ENCODE measurements around the gene KDELR1. TPM values are rescaled to one million over a fixed set of nuclear protein-coding genes. Genes with fewer than 3 reads are reported as not detected.

The KDELR1 gene
- total RNA-seq, 1 donor from 2014 or later, result 27.9 TPM

GRCh38 chr19:48362716-48363499, 28.4 kb downstream of the KDELR1 start:
- peak overlapping the region; percentile 51 for H3K4me3 ChIP-seq (ENCODE audit: low read depth, low read length)
- TF ChIP-seq CTCF (IDR thresholded peaks at IDR 0.05; ENCODE audit: insufficient read depth, low read length, severe bottlenecking), result no peak
- no peaks in the 10 kb centered on the region for H3K27me3 ChIP-seq (ENCODE audit: control insufficient read depth, insufficient read depth, low read length)
- no peaks in the 10 kb centered on the region for H3K36me3 ChIP-seq (ENCODE audit: control insufficient read depth, insufficient read depth, low read length)
- DNase-seq (ENCODE audit: low read depth), result peak; percentile 90
- FAIRE-seq, result peak; percentile 40

GRCh38 chr19:48361912-48362311, 29.4 kb downstream of the KDELR1 start:
- no peaks in the 10 kb centered on the region for H3K27me3 ChIP-seq (ENCODE audit: control insufficient read depth, insufficient read depth, low read length)
- FAIRE-seq (no peak), DNase-seq (ENCODE audit: low read depth) (no peak)
- no peak overlapping the region for H3K4me3 ChIP-seq (ENCODE audit: low read depth, low read length)
- TF ChIP-seq CTCF (IDR thresholded peaks at IDR 0.05; ENCODE audit: insufficient read depth, low read length, severe bottlenecking), result no peak
- no peaks in the 10 kb centered on the region for H3K36me3 ChIP-seq (ENCODE audit: control insufficient read depth, insufficient read depth, low read length)

GRCh38 chr19:48359123-48359522, 32.2 kb downstream of the KDELR1 start:
- H3K36me3 ChIP-seq (ENCODE audit: control insufficient read depth, insufficient read depth, low read length), result no peaks in the 10 kb centered on the region
- no peak for TF ChIP-seq CTCF (IDR thresholded peaks at IDR 0.05; ENCODE audit: insufficient read depth, low read length, severe bottlenecking)
- no peak for FAIRE-seq

GRCh38 chr19:48355365-48355954, 35.9 kb downstream of the KDELR1 start:
- no peaks in the 10 kb centered on the region for H3K36me3 ChIP-seq (ENCODE audit: control insufficient read depth, insufficient read depth, low read length)
- DNase-seq (ENCODE audit: low read depth) (no peak), FAIRE-seq (no peak)
- H3K4me3 ChIP-seq (ENCODE audit: low read depth, low read length), result no peak overlapping the region
- H3K27me3 ChIP-seq (ENCODE audit: control insufficient read depth, insufficient read depth, low read length), result no peaks in the 10 kb centered on the region
- no peak for TF ChIP-seq CTCF (IDR thresholded peaks at IDR 0.05; ENCODE audit: insufficient read depth, low read length, severe bottlenecking)

More at GRCh38 chr19:48359123-48359522, 32.2 kb downstream of the KDELR1 start:
- DNase-seq (ENCODE audit: low read depth), result no peak
- H3K27me3 ChIP-seq (ENCODE audit: control insufficient read depth, insufficient read depth, low read length), result no peaks in the 10 kb centered on the region
- no peak overlapping the region for H3K4me3 ChIP-seq (ENCODE audit: low read depth, low read length)

- Histone ChIP-seq H3K36me3 (ENCODE audit: control insufficient read depth, insufficient read depth, low read length) (no peaks in the 10 kb centered on the region), H3K4me3 (ENCODE audit: low read depth, low read length) (no peak overlapping the region), H3K27me3 (ENCODE audit: control insufficient read depth, insufficient read depth, low read length) (no peaks in the 10 kb centered on the region)
- TF ChIP-seq CTCF (IDR thresholded peaks at IDR 0.05; ENCODE audit: insufficient read depth, low read length, severe bottlenecking), result no peak
- FAIRE-seq (no peak), DNase-seq (ENCODE audit: low read depth) (no peak)
These were observed 36.9 kb downstream of the KDELR1 start for GRCh38 chr19:48354332-48354992.
